GM23338 (cell line): ENCODE results near the gene GPR158.

Source experiments
- CTCF ChIP-seq, 2 experiments: fragments of 200-600 bp in 1 of 2; sonication (generic) in 1 of 2; conservative IDR thresholded peaks; 2 replicates each; pipeline versions ENCODE4 v1.5.1 to v1.6.1; 2016 to 2017; ENCODE audit warnings: antibody characterized with exemption in 2 of 2, low read depth in 2 of 2, mild to moderate bottlenecking in 2 of 2, moderate library complexity in 1 of 2
- ETS1 ChIP-seq: IDR thresholded peaks from 2 replicates; pipeline ENCODE4 v1.6.1; 2016; ENCODE audit warnings: antibody characterized with exemption
- EZH2 ChIP-seq: fragments of 200-600 bp; sonication (generic); IDR thresholded peaks from one replicate; pipeline ENCODE4 v1.8.0; 2017; ENCODE audit warnings: antibody characterized with exemption, mild to moderate bottlenecking, low read depth; ENCODE audit not compliant: unreplicated experiment
- EZH2phosphoT487 ChIP-seq: fragments of 200-600 bp; sonication (generic); IDR thresholded peaks from one replicate; pipeline ENCODE4 v1.8.1; 2018; ENCODE audit warnings: antibody characterized with exemption; ENCODE audit not compliant: unreplicated experiment
- POLR2AphosphoS5 ChIP-seq: IDR thresholded peaks from 2 replicates; pipeline ENCODE4 v1.6.1; 2016; ENCODE audit warnings: antibody characterized with exemption, low read depth
- REST ChIP-seq: IDR thresholded peaks from one replicate; pipeline ENCODE4 v1.6.1; 2018; ENCODE audit warnings: antibody characterized with exemption; ENCODE audit not compliant: unreplicated experiment

DNA sequence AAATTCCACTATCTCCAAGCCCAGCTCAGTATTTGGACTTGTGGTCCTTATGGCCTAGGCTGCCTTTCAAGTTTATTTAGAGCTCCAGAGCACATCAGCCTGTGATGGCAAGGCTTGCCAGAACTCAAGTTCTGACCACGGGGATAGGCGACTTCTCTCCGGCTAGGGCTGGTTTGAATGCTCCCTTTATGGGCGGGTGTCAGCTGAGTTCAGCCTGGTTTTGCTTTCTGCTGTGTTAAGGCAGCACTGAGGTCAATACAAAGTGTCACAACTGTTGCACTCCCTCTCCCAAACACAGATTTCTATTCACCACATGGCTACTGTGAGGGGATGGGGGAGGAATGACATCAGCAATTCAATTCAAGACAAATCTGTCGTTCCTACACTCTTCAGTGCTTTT lies 441.1 kb downstream of the GPR158 start:
- TF ChIP-seq ETS1 (no peak), REST (no peak), EZH2phosphoT487 (no peak), POLR2AphosphoS5 (no peak), EZH2 (no peak), CTCF (conservative IDR thresholded peaks at IDR 0.05; ENCODE audit: low read depth in 2 of 2) (no peak)
